ENCODE data around the gene LGR4. TPM values are rescaled to one million over a fixed set of nuclear protein-coding genes. Genes with fewer than 3 reads are reported as not detected.

Gene LGR4
- total RNA-seq, 1 experiment from 2014 or later, result 99.2 TPM

DNA sequence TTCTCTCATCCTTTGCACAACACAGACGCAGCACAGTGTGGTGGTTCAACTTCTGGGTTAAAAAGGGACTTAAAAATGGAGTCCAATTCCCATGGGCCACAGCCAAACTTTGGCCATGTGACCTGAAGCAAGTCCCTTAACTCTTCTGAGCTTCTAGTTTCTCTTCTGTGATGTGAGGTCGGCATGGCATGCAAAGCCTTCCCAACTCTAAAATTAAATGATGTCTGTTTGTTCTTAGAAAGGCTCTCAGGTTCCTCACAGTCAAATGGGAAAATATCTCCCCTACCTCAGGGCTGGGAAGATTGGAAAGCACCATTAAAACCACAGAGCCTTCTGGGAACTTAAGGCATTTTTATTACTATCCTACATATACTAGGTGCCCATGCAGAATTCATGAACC, 38.8 kb downstream of the LGR4 start:
- H2AK5ac ChIP-seq (ENCODE audit: insufficient read length, low read length), result no peak overlapping the region
- TF ChIP-seq, protein P1, sequence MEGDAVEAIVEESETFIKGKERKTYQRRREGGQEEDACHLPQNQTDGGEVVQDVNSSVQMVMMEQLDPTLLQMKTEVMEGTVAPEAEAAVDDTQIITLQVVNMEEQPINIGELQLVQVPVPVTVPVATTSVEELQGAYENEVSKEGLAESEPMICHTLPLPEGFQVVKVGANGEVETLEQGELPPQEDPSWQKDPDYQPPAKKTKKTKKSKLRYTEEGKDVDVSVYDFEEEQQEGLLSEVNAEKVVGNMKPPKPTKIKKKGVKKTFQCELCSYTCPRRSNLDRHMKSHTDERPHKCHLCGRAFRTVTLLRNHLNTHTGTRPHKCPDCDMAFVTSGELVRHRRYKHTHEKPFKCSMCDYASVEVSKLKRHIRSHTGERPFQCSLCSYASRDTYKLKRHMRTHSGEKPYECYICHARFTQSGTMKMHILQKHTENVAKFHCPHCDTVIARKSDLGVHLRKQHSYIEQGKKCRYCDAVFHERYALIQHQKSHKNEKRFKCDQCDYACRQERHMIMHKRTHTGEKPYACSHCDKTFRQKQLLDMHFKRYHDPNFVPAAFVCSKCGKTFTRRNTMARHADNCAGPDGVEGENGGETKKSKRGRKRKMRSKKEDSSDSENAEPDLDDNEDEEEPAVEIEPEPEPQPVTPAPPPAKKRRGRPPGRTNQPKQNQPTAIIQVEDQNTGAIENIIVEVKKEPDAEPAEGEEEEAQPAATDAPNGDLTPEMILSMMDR (conservative IDR thresholded peaks at IDR 0.05), result no peak
- H3K23me2 ChIP-seq (ENCODE audit: insufficient read length, low read depth, low read length, poor library complexity, severe bottlenecking), result no peaks in the 10 kb centered on the region
- H3K79me1 ChIP-seq (ENCODE audit: insufficient read depth, low read depth, low read length, poor library complexity, severe bottlenecking), result peaks cover 13% of the 10 kb centered on the region
- H4K91ac ChIP-seq (ENCODE audit: insufficient read length, low read depth, low read length), result no peak overlapping the region
- no peak overlapping the region for H3K56ac ChIP-seq (ENCODE audit: insufficient read length, low read depth, low read length)
- peaks cover 0 to 17% (median 2%) of the 10 kb centered on the region in 3 experiments; a peak in 3 of 7 replicates for H3K36me3 Mint-ChIP-seq (ENCODE audit: insufficient read depth in 1 of 3, low read depth in 3 of 3)
- H4K8ac ChIP-seq (replicated peaks; ENCODE audit: insufficient read length, low read depth, low read length), result no peak overlapping the region
- H3K4me3 Mint-ChIP-seq, result no peak overlapping the region
- H3K79me2 ChIP-seq (ENCODE audit: insufficient read depth, low read length), result peaks cover 12% of the 10 kb centered on the region; the same call in 1 of the 2 replicates
- H3K27ac Mint-ChIP-seq, result peak overlapping the region in 1 of 3 experiments; percentile 34; a peak in 3 of 7 replicates
- no peaks in the 10 kb centered on the region for H3K27me3 Mint-ChIP-seq (ENCODE audit: low read depth)
- no peaks in the 10 kb centered on the region for H3K27me3 ChIP-seq (ENCODE audit: insufficient read depth, low read length)
- peaks cover 34 to 35% of the 10 kb centered on the region in 2 experiments for H3K4me1 Mint-ChIP-seq
- WGBS (ENCODE audit: extremely low coverage, insufficient read length, low lambda C conversion rate), result no CpG with 5 or more reads among the region's 2 CpGs
- no peaks in the 10 kb centered on the region for H3K9me3 Mint-ChIP-seq
- H3K18ac ChIP-seq (ENCODE audit: insufficient read length, low read depth, low read length), result no peak overlapping the region
- no peaks in the 10 kb centered on the region for H4K20me1 ChIP-seq (ENCODE audit: control insufficient read depth, insufficient read depth, insufficient read length)
- H2BK12ac ChIP-seq (ENCODE audit: insufficient read length, low read depth, low read length), result no peak overlapping the region
- H4K5ac ChIP-seq (ENCODE audit: insufficient read length, low read depth, low read length), result no peak overlapping the region
- no peak overlapping the region for H3K4ac ChIP-seq (ENCODE audit: low read depth, low read length)
- H3K27ac ChIP-seq (ENCODE audit: insufficient read length, low read depth, low read length), result no peak overlapping the region
- no peak overlapping the region for H3T11ph ChIP-seq (ENCODE audit: low read length)
- H3K9ac ChIP-seq (ENCODE audit: extremely low read depth, insufficient read length, low read length), result no peak overlapping the region
- no peak overlapping the region for H3K14ac ChIP-seq (ENCODE audit: insufficient read depth, low read length)
- H3K4me2 ChIP-seq (ENCODE audit: insufficient read depth, insufficient read length, low read length), result no peak overlapping the region
- no peak overlapping the region for H2BK15ac ChIP-seq (ENCODE audit: low read depth, low read length)
- H2BK5ac ChIP-seq (ENCODE audit: insufficient read length, low read length), result no peak overlapping the region
- peaks cover 12% of the 10 kb centered on the region; the same call in 1 of the 2 replicates for H3K4me1 ChIP-seq (ENCODE audit: insufficient read depth, low read length)
- no peak overlapping the region for H2AFZ ChIP-seq (ENCODE audit: low read length)
- no peaks in the 10 kb centered on the region for H3K9me3 ChIP-seq (ENCODE audit: control insufficient read depth, low read depth, low read length)
- no peak for DNase-seq
- H2BK20ac ChIP-seq (ENCODE audit: low read depth, low read length, poor library complexity, severe bottlenecking), result no peak overlapping the region
- no peak overlapping the region for H3K23ac ChIP-seq (ENCODE audit: insufficient read length, low read depth, low read length)
- H2BK120ac ChIP-seq (ENCODE audit: low read depth, low read length, poor library complexity, severe bottlenecking), result no peak overlapping the region

Measured in H9 (cell line).